Thoracic aorta (tissue), 2 donors: ENCODE measurements around the gene ZDHHC14. TPM values are rescaled to one million over a fixed set of nuclear protein-coding genes. Genes with fewer than 3 reads are reported as not detected.
A peak's percentile ranks its signal among the peaks of the same experiment; 100 is the strongest.

Experiments used
- ATAC-seq: fragments of 150-250 bp; one replicate; pipeline ENCODE4 v1.8.0; 2017; ENCODE audit warnings: low read depth; ENCODE audit not compliant: insufficient number of reproducible peaks, low FRiP score
- DNase-seq: peaks from one replicate; pipeline ENCODE4 v3.0.0-alpha.2; 2020; ENCODE audit warnings: low spot score
- H3K27ac ChIP-seq, 2 donors: fragments of 200-600 bp; sonication (generic); 1 replicate in 1 of 2; 2 replicates in 1 of 2; pipeline ENCODE4 v1.5.1; 2016; ENCODE audit warnings: mild to moderate bottlenecking in 2 of 2, moderate library complexity in 2 of 2
- H3K27me3 ChIP-seq: fragments of 200-600 bp; sonication (generic); replicated peaks from 2 replicates; pipeline ENCODE4 v1.6.0; 2016; ENCODE audit warnings: mild to moderate bottlenecking; ENCODE audit not compliant: insufficient read depth
- H3K36me3 ChIP-seq: fragments of 200-600 bp; sonication (generic); one replicate; pipeline ENCODE4 v1.5.1; 2016
- H3K4me1 ChIP-seq, 2 donors: fragments of 200-600 bp; sonication (generic); 1 replicate in 1 of 2; 2 replicates in 1 of 2; pipeline versions ENCODE4 v1.5.1 to v1.6.0; 2016; ENCODE audit warnings: low read depth in 2 of 2, mild to moderate bottlenecking in 1 of 2; ENCODE audit not compliant: control insufficient read depth in 1 of 2
- H3K4me3 ChIP-seq: fragments of 200-600 bp; sonication (generic); 2 replicates; pipeline ENCODE4 v1.5.1; 2016; ENCODE audit warnings: mild to moderate bottlenecking
- H3K9me3 ChIP-seq: fragments of 200-600 bp; sonication (generic); 2 replicates; pipeline ENCODE4 v1.5.1; 2016
- CTCF ChIP-seq: fragments of 200-600 bp; sonication (generic); IDR thresholded peaks from one replicate; pipeline ENCODE4 v1.5.1; 2019; ENCODE audit warnings: antibody characterized with exemption
- total RNA-seq, 2 donors: library from RNA; depleted of rRNA; stranded (reverse); fragments of >200 nt; gene quantifications; one replicate each; pipeline versions ENCODE4 v1.1.0 to v1.2.3, GENCODE V29; 2016

Gene ZDHHC14
- total RNA-seq, 2 donors from 2014 or later: 20.0 to 31.1 TPM

DNA sequence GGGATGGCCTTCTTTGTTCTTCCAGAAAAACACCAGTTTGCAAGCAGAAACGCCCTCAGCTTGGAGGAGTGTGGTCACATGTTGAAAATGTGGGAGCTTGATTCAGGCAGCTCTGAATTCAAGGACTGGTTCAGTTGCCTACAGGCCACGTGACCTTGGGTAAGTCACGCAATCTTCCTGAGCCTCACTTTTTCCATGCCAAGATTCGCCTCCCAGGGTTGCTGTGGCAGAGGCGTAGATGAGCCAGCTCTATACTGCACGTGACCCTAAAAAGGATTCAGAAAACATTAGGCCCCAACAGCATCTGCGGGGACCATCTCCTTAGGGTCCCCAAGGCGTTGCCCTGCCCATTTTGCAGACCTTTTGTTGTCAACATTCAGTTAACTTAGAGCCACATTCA is 330.1 kb downstream of the ZDHHC14 start:
- Histone ChIP-seq H3K27me3 (no peaks in the 10 kb centered on the region), H3K27ac (no peak overlapping the region), H3K4me3 (no peak overlapping the region), H3K4me1 (no peaks in the 10 kb centered on the region), H3K9me3 (no peaks in the 10 kb centered on the region), H3K36me3 (no peaks in the 10 kb centered on the region)
- ATAC-seq (no peak), DNase-seq (no peak)
- TF ChIP-seq CTCF: no peak

DNA sequence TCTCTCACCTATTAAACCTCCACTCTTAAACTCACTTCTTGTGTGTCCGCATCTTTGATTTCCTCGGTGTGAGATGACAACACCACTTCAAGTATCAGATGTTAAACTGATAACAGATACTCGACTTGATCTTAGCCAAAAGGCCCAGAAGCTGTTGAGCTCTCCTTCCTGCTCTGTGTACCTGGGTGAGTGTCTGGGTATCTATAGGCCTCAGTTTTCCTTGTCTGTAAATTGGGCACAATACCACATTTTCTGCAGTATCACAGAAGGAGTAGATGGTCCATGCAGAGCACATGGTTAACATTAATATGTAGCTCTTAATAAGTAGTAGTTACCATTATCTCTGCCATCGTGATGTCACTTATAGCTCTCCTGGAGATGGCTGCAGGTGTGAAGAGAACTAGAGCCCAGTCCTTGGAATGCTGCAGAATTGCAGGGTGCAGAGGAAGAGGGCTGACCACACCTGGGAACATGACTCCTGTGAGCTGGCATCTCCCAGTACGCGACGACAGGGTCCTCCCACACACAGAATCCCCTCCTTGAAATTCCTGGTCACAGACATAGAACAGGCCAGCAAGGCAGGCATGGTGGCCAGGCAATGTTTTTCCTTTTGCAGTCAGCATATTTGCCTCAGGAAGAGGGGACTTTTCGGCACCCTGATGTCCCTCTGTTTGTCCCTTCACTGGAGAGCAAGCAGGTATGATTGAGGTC is 331.8 kb downstream of the ZDHHC14 start:
- Histone ChIP-seq H3K4me1 (no peaks in the 10 kb centered on the region), H3K27me3 (no peaks in the 10 kb centered on the region), H3K9me3 (no peaks in the 10 kb centered on the region), H3K27ac (no peak overlapping the region), H3K4me3 (no peak overlapping the region), H3K36me3 (no peaks in the 10 kb centered on the region)
- ATAC-seq (no peak), DNase-seq (no peak)
- no peak for TF ChIP-seq CTCF

DNA sequence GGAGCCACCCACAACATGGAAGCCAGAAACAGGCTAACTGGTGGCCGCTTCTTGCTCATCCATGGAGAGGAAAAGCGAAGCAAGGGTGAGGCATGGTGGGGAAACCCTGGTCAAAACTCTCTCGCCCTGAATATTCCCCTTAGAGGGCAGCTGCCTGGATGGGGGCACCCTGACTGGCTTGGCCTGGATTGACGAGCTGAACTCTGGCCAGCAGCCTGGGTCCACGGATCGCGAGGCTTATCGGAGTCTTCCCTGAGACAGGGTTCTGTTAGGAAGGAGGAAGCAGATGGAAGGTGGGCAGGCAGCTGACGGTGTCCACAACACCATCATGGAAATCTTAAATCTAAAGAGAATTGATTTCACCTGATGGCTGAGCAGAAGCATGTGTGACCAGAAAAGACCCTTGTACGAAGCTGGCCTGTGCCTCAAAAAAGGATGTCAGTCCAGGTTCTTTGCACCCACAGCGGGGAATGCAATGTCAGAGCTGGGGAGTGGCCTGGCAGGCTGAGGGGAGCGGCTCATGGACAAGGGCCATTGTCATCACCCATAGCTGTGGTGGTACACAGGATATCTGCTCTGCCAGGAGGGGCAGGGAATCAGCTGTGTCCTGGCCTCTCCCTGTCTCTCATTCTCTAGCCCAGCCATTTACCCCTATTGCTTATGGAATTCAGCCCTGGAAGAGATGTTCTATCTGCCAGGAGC is 332.6 kb downstream of the ZDHHC14 start:
- ATAC-seq (no peak), DNase-seq (no peak)
- no peaks in the 10 kb centered on the region for H3K9me3 ChIP-seq
- no peaks in the 10 kb centered on the region for H3K36me3 ChIP-seq
- no peak overlapping the region for H3K27ac ChIP-seq
- no peaks in the 10 kb centered on the region for H3K27me3 ChIP-seq
- no peak overlapping the region for H3K4me3 ChIP-seq
- TF ChIP-seq CTCF: no peak
- H3K4me1 ChIP-seq: no peaks in the 10 kb centered on the region

DNA sequence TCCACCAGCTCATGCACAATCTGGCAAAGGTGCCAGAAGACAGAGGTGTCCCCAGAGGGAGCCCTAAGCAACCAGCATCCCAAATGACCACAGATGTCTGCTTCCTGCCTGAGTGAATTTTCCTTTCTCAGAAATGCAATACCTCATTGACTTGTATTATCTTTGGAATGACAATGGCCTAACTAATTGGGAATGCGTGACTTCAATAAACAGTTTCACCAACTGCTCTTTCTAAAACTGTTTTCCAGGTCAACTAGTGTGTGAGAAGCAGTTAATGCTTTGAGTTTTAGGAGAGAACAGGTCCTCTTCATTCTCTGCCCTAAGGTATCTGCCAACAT is 333.1 kb downstream of the ZDHHC14 start:
- Histone ChIP-seq H3K9me3 (no peaks in the 10 kb centered on the region), H3K27ac (no peak overlapping the region), H3K4me1 (no peaks in the 10 kb centered on the region), H3K4me3 (no peak overlapping the region), H3K36me3 (no peaks in the 10 kb centered on the region), H3K27me3 (no peaks in the 10 kb centered on the region)
- no peak for ATAC-seq
- no peak for DNase-seq
- no peak for TF ChIP-seq CTCF

DNA sequence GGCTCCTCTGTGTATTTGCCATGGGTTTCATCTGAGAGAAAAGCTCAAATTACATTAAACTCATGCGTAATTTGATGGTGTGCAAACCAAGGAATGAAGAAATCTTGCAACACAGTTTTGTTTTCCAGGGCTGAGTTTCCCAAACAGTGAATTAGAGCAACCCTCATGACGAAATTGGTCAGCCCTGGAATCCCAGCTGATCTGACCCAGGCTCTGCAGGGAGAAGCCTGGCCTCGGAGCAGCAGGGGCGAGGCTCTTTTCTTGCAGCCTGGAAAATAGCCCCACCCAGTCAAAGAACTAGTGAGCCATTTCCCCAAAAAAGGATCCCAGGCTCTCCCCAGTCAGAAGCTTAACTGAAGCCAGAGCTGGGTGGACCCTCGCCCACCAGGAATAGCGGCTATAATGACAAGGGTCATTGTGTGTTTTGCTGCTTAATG is 334.8 kb downstream of the ZDHHC14 start:
- DNase-seq: no peak
- Histone ChIP-seq H3K4me3 (no peak overlapping the region), H3K36me3 (no peaks in the 10 kb centered on the region), H3K4me1 (no peaks in the 10 kb centered on the region), H3K27me3 (no peaks in the 10 kb centered on the region), H3K9me3 (no peaks in the 10 kb centered on the region), H3K27ac (peak overlapping the region in 1 of 2 donors; percentile 10)
- TF ChIP-seq CTCF: no peak
- peak; percentile 70 for ATAC-seq
